ENCODE results near the gene OSBPL8. TPM values are rescaled to one million over a fixed set of nuclear protein-coding genes. Genes with fewer than 3 reads are reported as not detected.

OSBPL8 gene
- total and polyA plus RNA-seq, 4 donors, result 8.6 to 114 (median 53.3) TPM

DNA sequence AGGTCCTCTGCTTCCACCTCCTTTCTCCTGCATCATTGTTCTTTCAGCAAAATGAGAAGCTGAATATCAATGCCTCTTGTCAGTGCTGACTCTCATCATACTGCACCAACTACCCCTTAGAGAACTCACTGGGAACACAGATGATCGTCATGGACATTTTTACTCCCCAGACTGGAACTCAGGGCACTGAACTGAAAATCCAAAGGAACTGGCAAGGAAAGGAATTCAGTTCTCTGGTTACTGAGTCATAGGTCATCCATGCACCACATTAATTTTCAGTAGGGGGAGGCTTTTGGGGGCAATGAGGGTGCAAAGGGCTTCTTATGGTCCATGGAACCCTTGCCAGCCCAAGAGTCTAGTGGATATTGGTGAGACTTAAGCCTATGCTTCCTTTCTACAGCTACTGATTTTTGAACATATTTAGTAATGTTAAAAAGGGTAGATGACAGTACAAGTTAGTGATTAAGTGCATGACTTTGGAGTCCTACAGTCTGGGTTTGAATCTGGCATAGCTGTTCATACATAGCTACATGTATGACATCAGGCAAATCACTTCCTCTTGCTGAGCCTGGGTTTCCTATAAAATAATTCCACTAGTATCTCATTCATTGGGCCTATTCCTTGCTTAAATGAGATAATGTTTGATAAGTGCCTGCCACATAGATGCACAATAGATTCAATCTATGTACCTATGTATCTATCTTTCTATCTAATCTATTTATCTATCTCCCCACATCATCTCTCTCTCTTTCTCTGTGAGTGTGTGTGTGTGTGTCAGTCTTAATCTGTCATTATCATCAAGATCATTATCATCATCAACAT is 240.6 kb downstream of the OSBPL8 start:
- H3K9ac ChIP-seq (ENCODE audit: insufficient read depth in 1 of 2, low read length in 2 of 2), result no peak overlapping the region
- no peaks in the 10 kb centered on the region for H3K36me3 ChIP-seq (ENCODE audit: control insufficient read depth in 4 of 4, insufficient read depth in 4 of 4, low read length in 4 of 4)
- H3K9me3 ChIP-seq (ENCODE audit: control insufficient read depth in 4 of 4, insufficient read depth in 3 of 4, low read length in 3 of 4), result no peaks in the 10 kb centered on the region
- no peak for ATAC-seq (ENCODE audit: insufficient read depth, low FRiP score)
- H3K4me1 ChIP-seq (ENCODE audit: control insufficient read depth in 5 of 5, insufficient read depth in 5 of 5, low read length in 5 of 5), result no peaks in the 10 kb centered on the region
- TF ChIP-seq CTCF (IDR thresholded peaks at IDR 0.05; ENCODE audit: control extremely low read depth, extremely low read depth), result no peak
- WGBS, 2 donors, result 92 to 96% methylated on average over 1 of the region's 1 CpG
- H3K27me3 ChIP-seq (ENCODE audit: control insufficient read depth in 3 of 3, insufficient read depth in 3 of 3, low read length in 2 of 3), result no peaks in the 10 kb centered on the region
- no peak for DNase-seq
- H3K27ac ChIP-seq (ENCODE audit: low read depth in 1 of 2, low read length in 1 of 2), result no peak overlapping the region
- H3K4me3 ChIP-seq, result no peak overlapping the region

- Histone ChIP-seq H3K9me3 (ENCODE audit: control insufficient read depth in 4 of 4, insufficient read depth in 3 of 4, low read length in 3 of 4) (no peaks in the 10 kb centered on the region), H3K4me3 (no peak overlapping the region), H3K9ac (ENCODE audit: insufficient read depth in 1 of 2, low read length in 2 of 2) (no peak overlapping the region), H3K27ac (ENCODE audit: low read depth in 1 of 2, low read length in 1 of 2) (no peak overlapping the region), H3K27me3 (ENCODE audit: control insufficient read depth in 3 of 3, insufficient read depth in 3 of 3, low read length in 2 of 3) (no peaks in the 10 kb centered on the region), H3K4me1 (ENCODE audit: control insufficient read depth in 5 of 5, insufficient read depth in 5 of 5, low read length in 5 of 5) (no peaks in the 10 kb centered on the region), H3K36me3 (ENCODE audit: control insufficient read depth in 4 of 4, insufficient read depth in 4 of 4, low read length in 4 of 4) (no peaks in the 10 kb centered on the region)
- ATAC-seq (ENCODE audit: insufficient read depth, low FRiP score) (no peak), DNase-seq (no peak)
- no peak for TF ChIP-seq CTCF (IDR thresholded peaks at IDR 0.05; ENCODE audit: control extremely low read depth, extremely low read depth)
- 91 to 96% methylated on average over 1 of the region's 1 CpG for WGBS, 2 donors
Measured at GRCh38 chr12:76317976-76318375, 241.6 kb downstream of the OSBPL8 start.

- no peak overlapping the region for H3K4me3 ChIP-seq
- no peaks in the 10 kb centered on the region for H3K9me3 ChIP-seq (ENCODE audit: control insufficient read depth in 4 of 4, insufficient read depth in 3 of 4, low read length in 3 of 4)
- no peaks in the 10 kb centered on the region for H3K36me3 ChIP-seq (ENCODE audit: control insufficient read depth in 4 of 4, insufficient read depth in 4 of 4, low read length in 4 of 4)
- no peaks in the 10 kb centered on the region for H3K27me3 ChIP-seq (ENCODE audit: control insufficient read depth in 3 of 3, insufficient read depth in 3 of 3, low read length in 2 of 3)
- H3K9ac ChIP-seq (ENCODE audit: insufficient read depth in 1 of 2, low read length in 2 of 2), result no peak overlapping the region
- WGBS, 2 donors, result 90 to 97% methylated on average over 7 of the region's 7 CpGs
- ATAC-seq (ENCODE audit: insufficient read depth, low FRiP score) (no peak), DNase-seq (no peak)
- no peak for TF ChIP-seq CTCF (IDR thresholded peaks at IDR 0.05; ENCODE audit: control extremely low read depth, extremely low read depth)
- no peaks in the 10 kb centered on the region for H3K4me1 ChIP-seq (ENCODE audit: control insufficient read depth in 5 of 5, insufficient read depth in 5 of 5, low read length in 5 of 5)
- no peak overlapping the region for H3K27ac ChIP-seq (ENCODE audit: low read depth in 1 of 2, low read length in 1 of 2)
Measured at GRCh38 chr12:76316468-76316867, 243.1 kb downstream of the OSBPL8 start.
